Stimulated activated memory B cell treated with anti-CD40 and anti-IgM and Interleukin-4, amounts not matched to agents 10 μg/mL and 1 μg/mL and 100 μg/mL, for 72 hours (primary cell): ENCODE data around the gene IL1RAPL2.

Experiments used
- ATAC-seq: fragments of 150-1000 bp; cut with Tn5 transposase; 2 replicates; pipeline ENCODE4 v1.10.0; 2021
- H3K27ac Mint-ChIP-seq: one replicate; pipeline ENCODE4 v1.8.0; 2022; ENCODE audit warnings: mild to moderate bottlenecking, mixed read lengths
- H3K27me3 Mint-ChIP-seq: one replicate; pipeline ENCODE4 v1.8.0; 2022; ENCODE audit warnings: mixed read lengths
- H3K36me3 Mint-ChIP-seq: one replicate; pipeline ENCODE4 v1.8.0; 2022; ENCODE audit warnings: mixed read lengths
- H3K4me1 Mint-ChIP-seq: one replicate; pipeline ENCODE4 v1.8.0; 2022; ENCODE audit warnings: mixed read lengths
- H3K4me3 Mint-ChIP-seq: one replicate; pipeline ENCODE4 v1.8.0; 2022; ENCODE audit warnings: mild to moderate bottlenecking, moderate library complexity, mixed read lengths
- H3K9me3 Mint-ChIP-seq: one replicate; pipeline ENCODE4 v1.8.0; 2022; ENCODE audit warnings: mixed read lengths

Gene IL1RAPL2

GRCh38 chrX:105323928-105324327 is 757.9 kb downstream of the IL1RAPL2 start:
- H3K4me3 Mint-ChIP-seq: no peak overlapping the region
- H3K27ac Mint-ChIP-seq: no peak overlapping the region
- peaks cover 3% of the 10 kb centered on the region for H3K9me3 Mint-ChIP-seq
- no peaks in the 10 kb centered on the region for H3K36me3 Mint-ChIP-seq
- H3K4me1 Mint-ChIP-seq: no peaks in the 10 kb centered on the region
- ATAC-seq: no peak
- H3K27me3 Mint-ChIP-seq: no peaks in the 10 kb centered on the region

GRCh38 chrX:105328773-105329172 is 762.8 kb downstream of the IL1RAPL2 start:
- Mint-ChIP-seq H3K4me3 (no peak overlapping the region), H3K27ac (no peak overlapping the region)
- ATAC-seq: no peak

DNA sequence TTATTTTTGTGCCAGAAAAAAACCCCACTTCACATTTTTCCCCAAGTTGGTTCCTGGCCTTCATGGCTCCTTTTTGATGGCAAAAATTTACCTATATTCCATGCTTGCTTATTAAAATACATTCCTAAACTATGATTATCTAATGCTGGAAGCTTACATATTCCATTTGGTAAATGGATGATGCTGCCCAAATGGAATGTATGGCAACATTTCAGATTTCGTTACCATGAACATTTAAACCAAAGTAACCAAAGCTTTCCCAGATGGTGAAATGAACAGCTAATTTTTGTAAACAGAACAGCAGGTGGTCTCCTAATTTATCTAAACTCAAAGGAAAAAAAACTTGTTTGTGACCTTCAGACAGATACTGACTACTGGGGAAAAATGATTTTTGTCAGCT is 765.2 kb downstream of the IL1RAPL2 start:
- Mint-ChIP-seq H3K27me3 (no peaks in the 10 kb centered on the region), H3K4me3 (no peak overlapping the region), H3K27ac (no peak overlapping the region), H3K36me3 (no peaks in the 10 kb centered on the region), H3K9me3 (peaks cover 2% of the 10 kb centered on the region), H3K4me1 (no peaks in the 10 kb centered on the region)
- no peak for ATAC-seq

More at GRCh38 chrX:105328773-105329172, 762.8 kb downstream of the IL1RAPL2 start:
- Mint-ChIP-seq H3K9me3 (peaks cover 2% of the 10 kb centered on the region), H3K4me1 (no peaks in the 10 kb centered on the region), H3K36me3 (no peaks in the 10 kb centered on the region), H3K27me3 (no peaks in the 10 kb centered on the region)

- H3K36me3 Mint-ChIP-seq: no peaks in the 10 kb centered on the region
These were observed 781.4 kb downstream of the IL1RAPL2 start for GRCh38 chrX:105347373-105347772.

GRCh38 chrX:105349476-105349875 is 783.5 kb downstream of the IL1RAPL2 start:
- Mint-ChIP-seq H3K4me1 (no peaks in the 10 kb centered on the region), H3K36me3 (no peaks in the 10 kb centered on the region), H3K4me3 (no peak overlapping the region), H3K9me3 (peaks cover 6% of the 10 kb centered on the region), H3K27me3 (no peaks in the 10 kb centered on the region), H3K27ac (no peak overlapping the region)
- no peak for ATAC-seq

More at GRCh38 chrX:105347373-105347772, 781.4 kb downstream of the IL1RAPL2 start:
- Mint-ChIP-seq H3K27me3 (no peaks in the 10 kb centered on the region), H3K9me3 (peaks cover 6% of the 10 kb centered on the region), H3K27ac (no peak overlapping the region), H3K4me1 (no peaks in the 10 kb centered on the region), H3K4me3 (no peak overlapping the region)
- ATAC-seq: no peak

DNA sequence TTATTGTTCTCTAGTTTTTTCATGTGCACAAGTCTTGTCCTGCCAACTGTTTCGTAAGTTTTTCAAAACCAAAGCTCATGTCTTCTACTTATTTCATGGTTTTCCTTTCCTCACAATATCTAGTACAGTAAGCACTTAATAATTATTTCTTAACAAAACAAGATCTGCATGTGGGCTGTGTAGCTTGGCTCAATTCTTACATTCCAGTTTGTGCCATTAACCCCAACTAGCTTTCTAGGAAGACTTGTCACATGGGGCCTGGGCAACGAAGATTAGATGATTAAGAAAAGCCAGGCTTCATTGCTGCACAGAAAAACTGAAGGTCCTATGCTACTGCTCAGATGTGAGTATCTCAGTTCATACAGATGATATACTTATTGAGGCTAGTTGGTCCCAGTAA is 809.8 kb downstream of the IL1RAPL2 start:
- no peaks in the 10 kb centered on the region for H3K27me3 Mint-ChIP-seq
- ATAC-seq: no peak
- no peaks in the 10 kb centered on the region for H3K4me1 Mint-ChIP-seq
- H3K9me3 Mint-ChIP-seq: no peaks in the 10 kb centered on the region
- H3K4me3 Mint-ChIP-seq: no peak overlapping the region
- no peaks in the 10 kb centered on the region for H3K36me3 Mint-ChIP-seq
- H3K27ac Mint-ChIP-seq: no peak overlapping the region

DNA sequence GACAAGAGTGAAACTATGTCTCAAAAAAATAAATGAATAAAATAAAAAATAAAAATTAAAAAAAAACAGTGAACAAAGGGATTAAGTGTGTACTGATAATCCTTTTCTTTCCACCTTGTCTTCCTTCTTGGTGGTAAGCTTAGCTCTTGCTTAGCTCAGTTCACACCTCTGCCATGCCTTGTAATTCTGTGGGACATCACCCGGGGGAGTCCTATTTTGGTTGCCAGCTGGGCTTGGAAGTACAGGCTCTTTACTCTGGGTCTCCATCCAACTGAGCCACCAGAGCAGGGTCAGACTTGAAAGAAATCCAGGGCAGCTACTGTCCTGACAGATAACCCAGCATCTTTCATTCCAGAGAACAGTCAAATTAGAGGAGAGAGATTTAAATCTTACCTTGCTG is 858.7 kb downstream of the IL1RAPL2 start:
- no peak for ATAC-seq
- Mint-ChIP-seq H3K4me1 (no peaks in the 10 kb centered on the region), H3K27ac (no peak overlapping the region), H3K9me3 (peaks cover 4% of the 10 kb centered on the region), H3K36me3 (no peaks in the 10 kb centered on the region), H3K27me3 (no peaks in the 10 kb centered on the region), H3K4me3 (no peak overlapping the region)

DNA sequence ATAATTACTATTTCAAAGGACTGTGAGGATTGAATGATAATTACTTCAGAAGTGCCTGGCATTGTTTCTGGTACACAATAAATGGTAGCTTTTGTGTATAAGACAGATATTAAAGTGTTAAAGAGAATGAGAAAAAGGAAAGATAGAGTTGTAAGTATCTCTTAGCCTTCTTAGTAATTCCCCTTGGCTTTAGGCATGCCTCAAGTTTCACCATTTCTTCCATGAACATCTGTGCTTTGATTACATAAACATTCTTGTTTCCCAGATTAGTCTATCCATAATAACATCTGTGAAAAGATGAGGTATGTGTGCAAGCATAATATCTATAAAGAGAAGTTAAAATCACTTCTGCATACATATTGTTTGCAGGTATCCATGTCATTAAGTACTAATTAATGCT is 885.4 kb downstream of the IL1RAPL2 start:
- no peak for ATAC-seq
- H3K27ac Mint-ChIP-seq: no peak overlapping the region
- no peaks in the 10 kb centered on the region for H3K4me1 Mint-ChIP-seq

GRCh38 chrX:105458846-105459245 is 892.8 kb downstream of the IL1RAPL2 start:
- H3K27ac Mint-ChIP-seq: no peak overlapping the region
- peaks cover 9% of the 10 kb centered on the region for H3K9me3 Mint-ChIP-seq
- no peaks in the 10 kb centered on the region for H3K27me3 Mint-ChIP-seq
- no peak for ATAC-seq
- no peak overlapping the region for H3K4me3 Mint-ChIP-seq
- no peaks in the 10 kb centered on the region for H3K4me1 Mint-ChIP-seq
- H3K36me3 Mint-ChIP-seq: no peaks in the 10 kb centered on the region

More for the DNA sequence above, 885.4 kb downstream of the IL1RAPL2 start:
- no peaks in the 10 kb centered on the region for H3K27me3 Mint-ChIP-seq
- peaks cover 6% of the 10 kb centered on the region for H3K9me3 Mint-ChIP-seq
- no peak overlapping the region for H3K4me3 Mint-ChIP-seq
- no peaks in the 10 kb centered on the region for H3K36me3 Mint-ChIP-seq

DNA sequence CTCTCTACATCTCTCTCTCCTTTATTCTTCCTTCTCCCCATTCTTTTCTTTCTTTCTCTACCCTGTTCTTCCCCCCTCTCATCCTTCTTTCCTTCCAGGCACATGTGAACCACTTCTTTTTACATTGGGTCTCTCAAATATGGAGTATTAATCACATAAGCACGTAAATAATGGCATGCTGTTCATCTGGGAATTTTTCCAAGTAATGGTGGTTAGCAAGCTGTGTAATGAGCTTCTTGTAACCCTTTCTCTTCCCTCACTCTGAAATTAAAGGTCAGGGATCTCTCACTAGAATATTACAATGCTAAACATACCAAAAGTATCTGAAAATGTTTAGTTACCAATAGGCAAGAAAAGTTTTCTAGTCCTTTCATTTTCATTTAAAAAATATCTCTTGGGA is 894.4 kb downstream of the IL1RAPL2 start:
- Mint-ChIP-seq H3K4me3 (no peak overlapping the region), H3K36me3 (no peaks in the 10 kb centered on the region), H3K27me3 (no peaks in the 10 kb centered on the region), H3K9me3 (peaks cover 9% of the 10 kb centered on the region), H3K4me1 (no peaks in the 10 kb centered on the region), H3K27ac (no peak overlapping the region)
- no peak for ATAC-seq

GRCh38 chrX:105461016-105461415 is 895.0 kb downstream of the IL1RAPL2 start:
- H3K4me1 Mint-ChIP-seq: no peaks in the 10 kb centered on the region
- no peak overlapping the region for H3K4me3 Mint-ChIP-seq
- no peak for ATAC-seq
- H3K27ac Mint-ChIP-seq: no peak overlapping the region
- H3K27me3 Mint-ChIP-seq: no peaks in the 10 kb centered on the region
- no peaks in the 10 kb centered on the region for H3K36me3 Mint-ChIP-seq
- H3K9me3 Mint-ChIP-seq: peaks cover 5% of the 10 kb centered on the region

DNA sequence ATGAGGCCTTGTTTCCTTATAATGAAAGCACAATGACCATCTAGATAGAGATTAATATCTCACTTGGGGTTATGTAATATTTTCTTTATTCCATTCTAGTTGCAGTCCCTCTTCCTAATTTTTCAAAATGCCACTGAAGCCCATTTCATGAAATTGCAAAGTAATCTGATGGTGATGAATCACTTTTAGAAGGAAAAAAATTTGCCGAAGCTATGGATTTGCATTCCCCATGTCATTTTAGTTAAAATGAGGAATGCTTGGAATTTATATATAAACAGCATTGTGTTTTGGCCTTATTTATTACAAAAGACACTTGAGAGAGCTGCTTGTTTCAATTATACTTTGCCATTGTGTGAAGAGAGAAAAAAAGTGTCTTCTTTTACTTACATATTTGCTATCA is 896.2 kb downstream of the IL1RAPL2 start:
- Mint-ChIP-seq H3K27me3 (no peaks in the 10 kb centered on the region), H3K4me1 (no peaks in the 10 kb centered on the region), H3K9me3 (peaks cover 3% of the 10 kb centered on the region), H3K36me3 (no peaks in the 10 kb centered on the region), H3K27ac (no peak overlapping the region), H3K4me3 (no peak overlapping the region)
- ATAC-seq: no peak

GRCh38 chrX:105463473-105463872 is 897.5 kb downstream of the IL1RAPL2 start:
- Mint-ChIP-seq H3K4me1 (no peaks in the 10 kb centered on the region), H3K27ac (no peak overlapping the region), H3K9me3 (peaks cover 3% of the 10 kb centered on the region), H3K27me3 (no peaks in the 10 kb centered on the region), H3K4me3 (no peak overlapping the region), H3K36me3 (no peaks in the 10 kb centered on the region)
- ATAC-seq: no peak

DNA sequence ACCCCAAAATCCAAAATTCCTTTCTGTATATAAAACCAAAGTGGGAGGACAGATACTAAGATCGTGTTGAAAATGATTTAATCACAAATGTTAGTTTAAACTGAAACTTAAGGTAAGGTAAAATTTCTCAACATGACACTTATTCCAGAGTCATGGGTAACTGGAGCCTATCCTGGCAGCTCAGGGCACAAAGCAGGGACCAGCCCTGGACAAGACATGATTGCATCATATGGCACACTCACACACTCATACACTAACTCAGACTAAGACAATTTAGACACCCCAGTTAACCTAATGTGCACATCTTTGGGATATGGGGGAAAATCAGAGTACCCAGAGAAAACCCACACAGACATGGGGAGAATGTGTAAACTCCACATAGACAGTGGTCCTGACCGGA is 898.6 kb downstream of the IL1RAPL2 start:
- Mint-ChIP-seq H3K4me3 (no peak overlapping the region), H3K27me3 (no peaks in the 10 kb centered on the region), H3K27ac (no peak overlapping the region), H3K4me1 (no peaks in the 10 kb centered on the region), H3K36me3 (no peaks in the 10 kb centered on the region), H3K9me3 (peaks cover 3% of the 10 kb centered on the region)
- ATAC-seq: no peak

DNA sequence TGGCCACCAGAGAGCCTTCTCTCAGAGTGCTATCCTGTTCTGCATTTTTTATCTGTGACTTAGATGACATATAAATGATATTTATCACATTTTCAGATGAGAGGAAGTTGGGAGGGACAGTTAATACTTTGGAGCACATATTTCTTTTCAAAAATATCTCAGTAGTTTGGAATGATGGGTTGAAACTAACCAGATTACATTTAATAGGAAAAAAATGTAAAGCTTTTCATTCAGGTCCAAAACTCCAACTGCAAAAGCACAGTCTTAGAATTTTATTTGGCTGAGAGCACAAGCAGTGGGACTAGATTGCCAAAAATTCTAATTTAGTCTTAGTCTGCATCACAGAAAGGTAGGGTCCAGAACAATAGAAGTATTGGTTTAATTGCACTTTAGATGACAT is 902.7 kb downstream of the IL1RAPL2 start:
- Mint-ChIP-seq H3K4me3 (no peak overlapping the region), H3K4me1 (no peaks in the 10 kb centered on the region), H3K9me3 (no peaks in the 10 kb centered on the region), H3K27me3 (no peaks in the 10 kb centered on the region), H3K27ac (no peak overlapping the region), H3K36me3 (no peaks in the 10 kb centered on the region)
- no peak for ATAC-seq

- Mint-ChIP-seq H3K4me1 (no peaks in the 10 kb centered on the region), H3K27me3 (no peaks in the 10 kb centered on the region), H3K9me3 (no peaks in the 10 kb centered on the region), H3K27ac (no peak overlapping the region), H3K36me3 (no peaks in the 10 kb centered on the region), H3K4me3 (no peak overlapping the region)
- no peak for ATAC-seq
These were observed 905.6 kb downstream of the IL1RAPL2 start for GRCh38 chrX:105471597-105471996.

GRCh38 chrX:105475801-105476200 is 909.8 kb downstream of the IL1RAPL2 start:
- Mint-ChIP-seq H3K4me3 (no peak overlapping the region), H3K4me1 (no peaks in the 10 kb centered on the region), H3K9me3 (no peaks in the 10 kb centered on the region), H3K27ac (no peak overlapping the region), H3K27me3 (no peaks in the 10 kb centered on the region), H3K36me3 (no peaks in the 10 kb centered on the region)
- ATAC-seq: no peak
